Tibial artery (tissue), 4 donors: ENCODE measurements around the gene TSPYL4.
A peak's percentile ranks its signal among the peaks of the same experiment; 100 is the strongest.

ENCODE experiments used
- DNase-seq, 2 donors: peaks; one replicate each; pipeline ENCODE4 v3.0.0-alpha.2; 2019
- H3K27ac ChIP-seq, 2 donors: fragments of 200-600 bp; sonication (generic) in 1 of 2; 1 replicate in 1 of 2; 2 replicates in 1 of 2; pipeline ENCODE4 v1.5.1; 2018 to 2019; ENCODE audit warnings: mild to moderate bottlenecking in 1 of 2
- H3K27me3 ChIP-seq, 2 donors: fragments of 200-600 bp; sonication (generic) in 1 of 2; one replicate each; pipeline versions ENCODE4 v1.5.1 to v1.6.0; 2016 to 2019
- H3K36me3 ChIP-seq, 3 donors: fragments of 200-600 bp; sonication (generic) in 2 of 3; one replicate each; pipeline ENCODE4 v1.5.1; 2016 to 2019; ENCODE audit warnings: mild to moderate bottlenecking in 2 of 3
- H3K4me1 ChIP-seq, 4 donors: fragments of 200-600 bp; sonication (generic) in 2 of 4; 1 replicate in 3 of 4; 2 replicates in 1 of 4; pipeline ENCODE4 v1.5.1; 2016 to 2019
- H3K4me3 ChIP-seq, 2 donors: fragments of 200-600 bp; sonication (generic) in 1 of 2; 1 replicate in 1 of 2; 2 replicates in 1 of 2; pipeline ENCODE4 v1.5.1; 2018 to 2019; ENCODE audit warnings: mild to moderate bottlenecking in 2 of 2
- H3K9me3 ChIP-seq, 3 donors: fragments of 200-600 bp; sonication (generic) in 1 of 3; one replicate each; pipeline ENCODE4 v1.5.1; 2016 to 2019
- CTCF ChIP-seq, 2 experiments: fragments of 200-600 bp in 1 of 2; fragments of 450-650 bp in 1 of 2; IDR thresholded peaks; one replicate each; pipeline ENCODE4 v1.5.1; 2017 to 2019; ENCODE audit warnings: antibody characterized with exemption in 2 of 2, mild to moderate bottlenecking in 1 of 2, moderate library complexity in 1 of 2
- intact Hi-C: fragments of 100-400 bp; cut with DNase I; formaldehyde crosslinking; loops from one replicate; pipeline ENCODE4 v1.15.0; 2023; ENCODE audit warnings: low total_unique reads

Gene TSPYL4

DNA sequence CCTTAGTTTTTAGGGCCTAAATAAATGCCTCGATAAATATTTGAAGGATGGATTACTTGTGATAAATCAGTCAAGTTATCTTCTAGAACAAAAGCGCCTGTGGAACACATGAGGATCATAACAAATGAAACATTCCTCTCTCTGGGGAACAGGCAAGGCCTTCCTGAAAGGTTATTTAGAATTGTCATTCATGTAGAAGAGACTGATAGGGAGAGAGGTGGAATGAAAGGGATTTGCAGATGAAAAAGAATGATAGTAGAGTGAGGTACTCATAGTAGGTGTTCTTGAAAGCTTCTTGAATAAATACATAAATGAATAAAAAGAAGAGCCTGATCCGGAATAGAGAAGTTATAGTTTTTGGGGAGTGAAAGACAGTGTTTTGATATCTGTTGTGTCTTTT is 30.5 kb downstream of the TSPYL4 start:
- Histone ChIP-seq H3K9me3 (no peaks in the 10 kb centered on the region), H3K4me1 (no peaks in the 10 kb centered on the region), H3K27me3 (no peaks in the 10 kb centered on the region), H3K36me3 (peaks cover 8 to 24% (median 10%) of the 10 kb centered on the region in 3 donors), H3K27ac (no peak overlapping the region), H3K4me3 (no peak overlapping the region)
- no peak for DNase-seq
- TF ChIP-seq CTCF (IDR thresholded peaks at IDR 0.05): no peak
- intact Hi-C loops: no loop called here

DNA sequence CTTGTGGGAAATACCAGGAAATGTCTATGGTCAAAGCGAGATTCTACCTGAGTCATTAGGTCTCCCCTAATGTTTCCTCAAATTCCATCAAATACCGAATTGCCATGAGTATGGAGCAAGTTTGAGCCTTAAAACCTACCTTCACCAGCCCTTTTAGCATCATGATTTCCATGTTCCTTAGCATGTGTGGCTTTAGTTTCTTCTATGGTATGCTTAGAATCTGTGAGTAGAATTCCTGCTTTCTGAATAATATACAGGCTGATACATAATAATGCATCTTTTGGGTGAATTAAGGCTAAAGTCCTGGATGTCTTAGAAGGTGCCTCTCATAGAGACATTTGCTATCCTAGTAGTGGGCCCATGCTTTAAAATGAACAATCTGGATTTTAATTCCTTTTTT is 32.0 kb downstream of the TSPYL4 start:
- Histone ChIP-seq H3K36me3 (peaks cover 8 to 24% (median 10%) of the 10 kb centered on the region in 3 donors), H3K9me3 (no peaks in the 10 kb centered on the region), H3K4me3 (no peak overlapping the region), H3K27ac (no peak overlapping the region), H3K4me1 (peaks cover 0 to 7% (median 0%) of the 10 kb centered on the region in 4 donors), H3K27me3 (no peaks in the 10 kb centered on the region)
- intact Hi-C loops: no loop called here
- DNase-seq: no peak
- TF ChIP-seq CTCF (IDR thresholded peaks at IDR 0.05): no peak

GRCh38 chr6:116221067-116221466 is 32.8 kb downstream of the TSPYL4 start:
- Histone ChIP-seq H3K27me3 (no peaks in the 10 kb centered on the region), H3K36me3 (peaks cover 8 to 24% (median 10%) of the 10 kb centered on the region in 3 donors), H3K27ac (no peak overlapping the region), H3K9me3 (no peaks in the 10 kb centered on the region), H3K4me1 (peaks cover 0 to 8% (median 0%) of the 10 kb centered on the region in 4 donors), H3K4me3 (no peak overlapping the region)
- DNase-seq: no peak
- intact Hi-C loops: no loop called here
- no peak for TF ChIP-seq CTCF (IDR thresholded peaks at IDR 0.05)

DNA sequence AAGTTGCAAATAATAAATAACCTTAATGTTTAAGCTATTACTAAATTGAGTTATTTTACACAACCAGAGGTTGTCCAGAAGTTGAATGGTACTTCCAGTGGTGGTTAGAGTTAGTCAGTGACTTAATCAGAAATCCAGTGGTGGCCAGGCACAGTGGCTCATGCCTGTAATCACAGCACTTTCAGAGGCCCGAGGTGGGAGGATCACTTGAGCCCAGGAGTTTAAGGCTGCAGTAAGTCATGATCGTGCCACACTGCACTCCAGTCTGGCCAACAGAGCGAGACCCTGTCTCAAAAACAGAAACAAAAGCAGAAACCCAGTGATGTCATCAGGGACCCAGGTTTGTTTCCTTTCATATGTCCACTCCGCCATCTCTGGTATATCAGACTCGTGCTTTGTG is 35.0 kb downstream of the TSPYL4 start:
- no peak overlapping the region for H3K4me3 ChIP-seq
- H3K27me3 ChIP-seq: no peaks in the 10 kb centered on the region
- DNase-seq: no peak
- intact Hi-C loops: no loop called here
- H3K27ac ChIP-seq: no peak overlapping the region
- peaks cover 0 to 8% (median 0%) of the 10 kb centered on the region in 4 donors for H3K4me1 ChIP-seq
- no peak for TF ChIP-seq CTCF (IDR thresholded peaks at IDR 0.05)
- H3K36me3 ChIP-seq: peaks cover 0 to 19% (median 10%) of the 10 kb centered on the region in 3 donors
- H3K9me3 ChIP-seq: no peaks in the 10 kb centered on the region

GRCh38 chr6:116218172-116218633 is 35.7 kb downstream of the TSPYL4 start:
- Histone ChIP-seq H3K4me1 (peaks cover 0 to 8% (median 0%) of the 10 kb centered on the region in 4 donors), H3K27me3 (no peaks in the 10 kb centered on the region), H3K4me3 (no peak overlapping the region), H3K36me3 (peaks cover 0 to 20% (median 9%) of the 10 kb centered on the region in 3 donors), H3K9me3 (no peaks in the 10 kb centered on the region), H3K27ac (no peak overlapping the region)
- peak; percentile 15 to 46 for TF ChIP-seq CTCF (IDR thresholded peaks at IDR 0.05)
- intact Hi-C loops: no loop called here
- DNase-seq: no peak

DNA sequence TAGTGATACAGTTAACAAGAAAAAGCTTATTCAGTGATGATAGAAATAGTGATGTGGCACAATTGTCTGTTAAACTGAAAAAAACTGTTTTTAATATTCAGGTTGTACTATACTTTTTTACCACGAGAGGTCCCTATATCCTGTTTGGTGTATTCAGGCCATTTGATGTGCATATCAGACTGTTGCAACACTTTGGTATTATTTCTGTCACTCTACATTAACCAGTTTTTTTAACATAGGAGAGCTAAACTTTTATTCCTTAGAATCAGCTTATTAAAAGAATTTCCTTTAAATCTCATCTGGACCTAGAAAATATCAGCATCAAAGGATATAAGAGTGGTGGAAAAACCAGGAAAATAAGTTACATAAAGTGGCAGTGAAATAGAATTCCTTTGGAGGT is 36.8 kb downstream of the TSPYL4 start:
- Histone ChIP-seq H3K4me3 (no peak overlapping the region), H3K36me3 (peaks cover 0 to 13% (median 7%) of the 10 kb centered on the region in 3 donors), H3K27ac (peak overlapping the region; percentile 1 to 10), H3K9me3 (no peaks in the 10 kb centered on the region), H3K27me3 (no peaks in the 10 kb centered on the region), H3K4me1 (peaks cover 0 to 8% (median 0%) of the 10 kb centered on the region in 4 donors)
- no peak for DNase-seq
- intact Hi-C loops: no loop called here
- peak; percentile 50 to 57 for TF ChIP-seq CTCF (IDR thresholded peaks at IDR 0.05)
